ENCODE measurements around the gene UGT2A2.

Gene UGT2A2

GRCh38 chr4:69568787-69569186 lies 70.7 kb downstream of the UGT2A2 start:
- DNase-seq: no peak

- no peak for DNase-seq
Observed at GRCh38 chr4:69563424-69563823, 76.0 kb downstream of the UGT2A2 start.

- no peak for DNase-seq
Observed at GRCh38 chr4:69549651-69550050, 89.8 kb downstream of the UGT2A2 start.

GRCh38 chr4:69546134-69546765 lies 93.2 kb downstream of the UGT2A2 start:
- no peak for DNase-seq
